Left ventricle myocardium inferior (tissue), 1 donor: ENCODE data around the gene CDC14B. TPM values are rescaled to one million over a fixed set of nuclear protein-coding genes. Genes with fewer than 3 reads are reported as not detected.
A peak's percentile ranks its signal among the peaks of the same experiment; 100 is the strongest.

ENCODE experiments used
- DNase-seq: peaks from one replicate; pipeline ENCODE4 v3.0.0-alpha.2; 2020
- H3K27ac ChIP-seq: fragments of 200-600 bp; replicated peaks from 2 replicates; pipeline ENCODE4 v1.8.0; 2021
- H3K27me3 ChIP-seq: fragments of 200-600 bp; 2 replicates; pipeline ENCODE4 v1.8.0; 2021; ENCODE audit warnings: low read depth
- H3K36me3 ChIP-seq: fragments of 200-600 bp; 2 replicates; pipeline ENCODE4 v1.8.0; 2021
- H3K4me1 ChIP-seq: fragments of 200-600 bp; 2 replicates; pipeline ENCODE4 v1.8.0; 2021
- H3K4me3 ChIP-seq: fragments of 200-600 bp; 2 replicates; pipeline ENCODE4 v1.8.0; 2021; ENCODE audit warnings: mild to moderate bottlenecking, moderate library complexity
- H3K9me3 ChIP-seq: fragments of 200-600 bp; replicated peaks from 2 replicates; pipeline ENCODE4 v1.8.0; 2021
- CTCF ChIP-seq: fragments of 200-600 bp; IDR thresholded peaks from 2 replicates; pipeline ENCODE4 v1.8.0; 2021; ENCODE audit warnings: antibody characterized with exemption, mild to moderate bottlenecking, borderline replicate concordance
- intact Hi-C: fragments of 100-400 bp; cut with micrococcal nuclease; formaldehyde crosslinking; loops from one replicate; pipeline ENCODE4 v1.11.0; 2022
- total RNA-seq: library from RNA; stranded (reverse); fragmentation: NEBNext Ultra II Directional; extraction: Animal tissue kit (Norgen Biotek cat#: 25700); gene quantifications from one replicate; pipeline ENCODE4 v1.2.1, GENCODE V29; 2021
- donor health status: DM: no; HTN: yes; CAD: no; lungs with severe emphysema.

CDC14B gene
- total RNA-seq, 1 donor from 2014 or later: 26.4 TPM

- no peak for TF ChIP-seq CTCF
- intact Hi-C loops: no loop called here
- Histone ChIP-seq H3K4me1 (peaks cover 28% of the 10 kb centered on the region), H3K36me3 (peaks cover 21% of the 10 kb centered on the region), H3K4me3 (no peak overlapping the region), H3K9me3 (no peaks in the 10 kb centered on the region), H3K27ac (no peak overlapping the region), H3K27me3 (no peaks in the 10 kb centered on the region)
- DNase-seq: no peak
Measured at GRCh38 chr9:96519787-96520186, 99.9 kb downstream of the CDC14B start.

DNA sequence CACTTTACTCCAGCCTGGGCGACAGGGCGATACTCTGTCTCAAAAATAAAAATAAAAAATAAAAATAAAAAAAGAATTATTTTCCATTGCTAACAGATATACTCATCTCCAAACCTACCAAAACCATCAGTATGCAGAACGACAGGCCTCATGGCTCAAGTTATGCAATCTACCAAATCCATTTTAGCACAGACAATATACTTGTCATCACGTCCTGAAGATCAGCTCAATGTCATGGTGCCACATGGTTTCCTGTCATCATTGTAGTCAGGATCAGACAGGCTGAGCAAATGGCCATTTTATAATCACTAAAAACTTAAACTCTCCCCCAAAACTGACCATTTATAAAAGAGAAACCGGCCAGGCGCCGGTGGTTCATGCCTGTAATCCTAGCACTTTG, 100.5 kb downstream of the CDC14B start:
- peaks cover 26% of the 10 kb centered on the region for H3K4me1 ChIP-seq
- H3K9me3 ChIP-seq: no peaks in the 10 kb centered on the region
- no peak for DNase-seq
- H3K36me3 ChIP-seq: peaks cover 26% of the 10 kb centered on the region
- TF ChIP-seq CTCF: no peak
- intact Hi-C loops: no loop called here
- H3K27me3 ChIP-seq: no peaks in the 10 kb centered on the region
- H3K27ac ChIP-seq: no peak overlapping the region
- H3K4me3 ChIP-seq: no peak overlapping the region

- DNase-seq: no peak
- H3K4me3 ChIP-seq: peak overlapping the region; percentile 25
- peak overlapping the region; percentile 67 for H3K27ac ChIP-seq
- no peaks in the 10 kb centered on the region for H3K9me3 ChIP-seq
- peaks cover 14% of the 10 kb centered on the region for H3K36me3 ChIP-seq
- intact Hi-C loops: no loop called here
- H3K27me3 ChIP-seq: no peaks in the 10 kb centered on the region
- TF ChIP-seq CTCF: no peak
- H3K4me1 ChIP-seq: peaks cover 25% of the 10 kb centered on the region
Measured at GRCh38 chr9:96515621-96516470, 103.8 kb downstream of the CDC14B start.

- Histone ChIP-seq H3K27ac (peak overlapping the region; percentile 67), H3K4me3 (peak overlapping the region; percentile 25), H3K36me3 (peaks cover 14% of the 10 kb centered on the region), H3K9me3 (no peaks in the 10 kb centered on the region), H3K27me3 (no peaks in the 10 kb centered on the region), H3K4me1 (peaks cover 20% of the 10 kb centered on the region)
- DNase-seq: no peak
- TF ChIP-seq CTCF: no peak
- intact Hi-C loops: no loop called here
Measured at GRCh38 chr9:96514800-96515158, 104.9 kb downstream of the CDC14B start.

- H3K36me3 ChIP-seq: peaks cover 14% of the 10 kb centered on the region
- H3K27ac ChIP-seq: peak overlapping the region; percentile 67
- peaks cover 23% of the 10 kb centered on the region for H3K4me1 ChIP-seq
- intact Hi-C loops: no loop called here
- no peaks in the 10 kb centered on the region for H3K27me3 ChIP-seq
- no peaks in the 10 kb centered on the region for H3K9me3 ChIP-seq
- TF ChIP-seq CTCF: no peak
- peak overlapping the region; percentile 25 for H3K4me3 ChIP-seq
- DNase-seq: no peak
Measured at GRCh38 chr9:96514108-96514799, 105.4 kb downstream of the CDC14B start.
